ENCODE results near the gene TFCP2L1.

TFCP2L1 gene

GRCh38 chr2:121218386-121218938, 66.5 kb downstream of the TFCP2L1 start:
- no peak for DNase-seq

GRCh38 chr2:121217627-121218026, 67.4 kb downstream of the TFCP2L1 start:
- DNase-seq, result no peak

GRCh38 chr2:121214296-121214695, 70.7 kb downstream of the TFCP2L1 start:
- no peak for DNase-seq

- DNase-seq, result no peak
Observed at GRCh38 chr2:121213386-121213785, 71.6 kb downstream of the TFCP2L1 start.

- no peak for DNase-seq
Observed at GRCh38 chr2:121212661-121213325, 72.2 kb downstream of the TFCP2L1 start.

GRCh38 chr2:121211689-121212151, 73.3 kb downstream of the TFCP2L1 start:
- no peak for DNase-seq

- no peak for DNase-seq
Observed at GRCh38 chr2:121211251-121211650, 73.8 kb downstream of the TFCP2L1 start.

- no peak for DNase-seq
Observed at GRCh38 chr2:121210691-121211090, 74.3 kb downstream of the TFCP2L1 start.

GRCh38 chr2:121209014-121209610, 75.9 kb downstream of the TFCP2L1 start:
- DNase-seq, result no peak

GRCh38 chr2:121207494-121207893, 77.5 kb downstream of the TFCP2L1 start:
- no peak for DNase-seq

- DNase-seq, result no peak
Observed at GRCh38 chr2:121205321-121205942, 79.6 kb downstream of the TFCP2L1 start.

- no peak for DNase-seq
Observed at GRCh38 chr2:121203591-121204249, 81.3 kb downstream of the TFCP2L1 start.

GRCh38 chr2:121202541-121203310, 82.3 kb downstream of the TFCP2L1 start:
- DNase-seq, result no peak

- no peak for DNase-seq
Observed at GRCh38 chr2:121201796-121202195, 83.2 kb downstream of the TFCP2L1 start.

GRCh38 chr2:121200419-121201315, 84.3 kb downstream of the TFCP2L1 start:
- no peak for DNase-seq

- DNase-seq, result no peak
Observed at GRCh38 chr2:121200011-121200347, 85.0 kb downstream of the TFCP2L1 start.

- DNase-seq, result no peak
Observed at GRCh38 chr2:121199281-121200010, 85.6 kb downstream of the TFCP2L1 start.

GRCh38 chr2:121197369-121198091, 87.5 kb downstream of the TFCP2L1 start:
- no peak for DNase-seq

GRCh38 chr2:121196849-121197155, 88.2 kb downstream of the TFCP2L1 start:
- no peak for DNase-seq

GRCh38 chr2:121196132-121196848, 88.7 kb downstream of the TFCP2L1 start:
- no peak for DNase-seq

All from NK-92 treated with Interleukin-12 subunit alpha and Interleukin-12 subunit beta, amount 100 ng/mL, for 24 hours (cell line).